Sigmoid colon (tissue), 7 donors: ENCODE measurements around the gene OR2C3. TPM values are rescaled to one million over a fixed set of nuclear protein-coding genes. Genes with fewer than 3 reads are reported as not detected.

Experiments used
- DNase-seq: peaks from one replicate; pipeline ENCODE4 v3.0.0-alpha.2; 2019
- H3K27ac ChIP-seq, 4 donors: fragments of 200-600 bp; sonication (generic); one replicate each; pipeline ENCODE4 v1.5.1; 2016 to 2019; ENCODE audit warnings: mild to moderate bottlenecking in 1 of 4
- H3K27me3 ChIP-seq, 3 donors: fragments of 200-600 bp; sonication (generic); one replicate each; pipeline ENCODE4 v1.5.1; 2019; ENCODE audit warnings: mild to moderate bottlenecking in 1 of 3
- H3K36me3 ChIP-seq, 4 donors: fragments of 200-600 bp; sonication (generic); one replicate each; pipeline ENCODE4 v1.5.1; 2016 to 2019
- H3K4me1 ChIP-seq, 4 donors: fragments of 200-600 bp; sonication (generic); one replicate each; pipeline ENCODE4 v1.5.1; 2017 to 2019
- H3K4me3 ChIP-seq, 4 donors: fragments of 200-600 bp; sonication (generic); one replicate each; pipeline ENCODE4 v1.5.1; 2017 to 2019; ENCODE audit warnings: mild to moderate bottlenecking in 2 of 4, moderate library complexity in 1 of 4
- H3K9me3 ChIP-seq, 4 donors: fragments of 200-600 bp in 3 of 4; sonication (generic) in 3 of 4; one replicate each; pipeline versions ENCODE4 v1.5.1 to v1.6.1; 2013 to 2019
- EP300 ChIP-seq, 4 donors: sonication (generic); formaldehyde crosslinking; IDR thresholded peaks; one replicate each; pipeline ENCODE4 v1.6.1; 2017; ENCODE audit warnings: antibody characterized with exemption in 4 of 4
- POLR2A ChIP-seq, 2 donors: fragments of 450-650 bp; IDR thresholded peaks; one replicate each; pipeline ENCODE4 v1.6.1; 2016; ENCODE audit warnings: antibody characterized with exemption in 2 of 2, mild to moderate bottlenecking in 2 of 2, moderate library complexity in 2 of 2
- POLR2AphosphoS5 ChIP-seq, 4 donors: sonication (generic); formaldehyde crosslinking; IDR thresholded peaks; one replicate each; pipeline ENCODE4 v1.6.1; 2017; ENCODE audit warnings: antibody characterized with exemption in 4 of 4
- WGBS, 2 donors: extraction: QIAGEN DNeasy Blood & Tissue Kit; methylation state at CpG; one replicate each; pipeline ENCODE4 v1.1.7; 2013; 5-methylcytosine and 5-hydroxymethylcytosine counted together
- intact Hi-C: fragments of 100-400 bp; cut with DNase I; formaldehyde crosslinking; loops from one replicate; pipeline ENCODE4 v1.15.1; 2023
- polyA plus RNA-seq, 3 donors: library from polyadenylated mRNA; stranded (reverse); fragments of 200-250 nt; gene quantifications; one replicate each; pipeline ENCODE4 v1.2.3, GENCODE V29; 2013
- total RNA-seq, 4 donors: library from RNA; depleted of rRNA; stranded (reverse); fragments of >200 nt; gene quantifications; one replicate each; pipeline ENCODE4 v1.1.0, GENCODE V29; 2016
- TF ChIP-seq, protein P1 (sequence below), 4 experiments: fragments of 450-650 bp in 3 of 4; fragments of 200-600 bp in 1 of 4; IDR thresholded peaks; one replicate each; pipeline ENCODE4 v1.5.1; 2016 to 2019; ENCODE audit warnings: antibody characterized with exemption in 4 of 4, mild to moderate bottlenecking in 3 of 4, moderate library complexity in 2 of 4
- donor health status: healthy with polysubstance abuse.
- donor health status: Bipolar disorder and iron deficiency.
- donor health status: healthy.

OR2C3 gene
- total and polyA plus RNA-seq, 7 donors = not detected

DNA sequence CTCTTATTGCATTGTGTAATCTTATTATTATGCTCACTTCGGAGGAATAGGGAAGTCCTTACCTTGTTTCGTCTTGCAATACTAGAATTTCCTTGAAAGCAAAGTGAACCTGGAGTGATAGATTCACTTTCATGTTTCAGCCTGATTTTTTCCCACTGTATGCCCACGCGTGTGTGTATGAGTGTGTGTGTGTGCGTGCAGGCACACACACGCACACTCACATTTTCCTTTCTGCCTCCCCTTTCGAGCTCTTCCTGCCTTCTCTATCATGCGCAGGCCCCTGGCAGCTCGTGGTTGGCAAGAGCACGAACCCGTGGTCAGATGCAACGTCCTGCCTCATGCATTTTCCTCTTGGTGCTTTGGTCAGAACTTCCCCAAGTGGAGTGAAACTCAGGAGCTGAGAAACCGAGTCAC is 12.5 kb upstream of the OR2C3 start, which contains the start of gene GCSAML:
Gene GCSAML, plus strand, starts transcription at position 366 of the 414 bp plus-strand sequence. CDS start 58 bp downstream, outside the sequence.
- WGBS, 2 donors = 50 to 79% methylated on average over 13 of the region's 13 CpGs
- peaks cover 0 to 6% (median 0%) of the 10 kb centered on the region in 4 donors for H3K4me1 ChIP-seq
- DNase-seq = no peak
- H3K9me3 ChIP-seq = no peaks in the 10 kb centered on the region
- intact Hi-C loops = no loop called here
- TF ChIP-seq, protein P1, sequence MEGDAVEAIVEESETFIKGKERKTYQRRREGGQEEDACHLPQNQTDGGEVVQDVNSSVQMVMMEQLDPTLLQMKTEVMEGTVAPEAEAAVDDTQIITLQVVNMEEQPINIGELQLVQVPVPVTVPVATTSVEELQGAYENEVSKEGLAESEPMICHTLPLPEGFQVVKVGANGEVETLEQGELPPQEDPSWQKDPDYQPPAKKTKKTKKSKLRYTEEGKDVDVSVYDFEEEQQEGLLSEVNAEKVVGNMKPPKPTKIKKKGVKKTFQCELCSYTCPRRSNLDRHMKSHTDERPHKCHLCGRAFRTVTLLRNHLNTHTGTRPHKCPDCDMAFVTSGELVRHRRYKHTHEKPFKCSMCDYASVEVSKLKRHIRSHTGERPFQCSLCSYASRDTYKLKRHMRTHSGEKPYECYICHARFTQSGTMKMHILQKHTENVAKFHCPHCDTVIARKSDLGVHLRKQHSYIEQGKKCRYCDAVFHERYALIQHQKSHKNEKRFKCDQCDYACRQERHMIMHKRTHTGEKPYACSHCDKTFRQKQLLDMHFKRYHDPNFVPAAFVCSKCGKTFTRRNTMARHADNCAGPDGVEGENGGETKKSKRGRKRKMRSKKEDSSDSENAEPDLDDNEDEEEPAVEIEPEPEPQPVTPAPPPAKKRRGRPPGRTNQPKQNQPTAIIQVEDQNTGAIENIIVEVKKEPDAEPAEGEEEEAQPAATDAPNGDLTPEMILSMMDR (IDR thresholded peaks at IDR 0.05) = no peak
- TF ChIP-seq POLR2A (IDR thresholded peaks at IDR 0.05) (no peak), EP300 (IDR thresholded peaks at IDR 0.05) (no peak), POLR2AphosphoS5 (IDR thresholded peaks at IDR 0.05) (no peak)
- H3K27me3 ChIP-seq = no peaks in the 10 kb centered on the region
- H3K27ac ChIP-seq = no peak within 1 kb of the TSS
- H3K4me3 ChIP-seq = no peak within 1 kb of the TSS
- H3K36me3 ChIP-seq = no peaks in the 10 kb centered on the region

DNA sequence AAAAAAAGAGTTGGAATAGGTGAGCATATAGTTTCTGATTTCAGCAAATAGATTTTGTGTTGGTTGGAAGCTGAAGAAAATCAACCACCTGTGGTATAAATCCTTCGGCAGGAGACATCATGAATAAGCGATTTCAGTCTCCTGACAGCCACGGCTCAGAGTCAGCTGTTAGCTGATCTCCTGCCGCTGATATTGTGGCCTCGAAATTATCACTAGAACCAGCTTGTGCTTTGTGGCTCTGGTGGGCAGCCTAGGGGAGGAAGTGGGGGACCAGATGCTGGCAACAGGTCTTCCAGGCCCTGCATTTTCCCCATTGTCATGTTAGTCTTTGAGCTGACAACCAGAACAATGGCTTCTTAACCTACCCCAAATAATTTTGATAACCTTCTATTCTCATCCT is 11.9 kb upstream of the OR2C3 start:
- TF ChIP-seq POLR2AphosphoS5 (IDR thresholded peaks at IDR 0.05) = no peak
- TF ChIP-seq, protein P1 (IDR thresholded peaks at IDR 0.05) = no peak
- no peak for TF ChIP-seq EP300 (IDR thresholded peaks at IDR 0.05)
- TF ChIP-seq POLR2A (IDR thresholded peaks at IDR 0.05) = no peak
- DNase-seq = no peak
- peaks cover 0 to 6% (median 0%) of the 10 kb centered on the region in 4 donors for H3K4me1 ChIP-seq
- H3K9me3 ChIP-seq = no peaks in the 10 kb centered on the region
- H3K27ac ChIP-seq = no peak overlapping the region
- intact Hi-C loops = no loop called here
- WGBS, 2 donors = 52 to 73% methylated on average over 5 of the region's 5 CpGs
- no peaks in the 10 kb centered on the region for H3K36me3 ChIP-seq
- H3K4me3 ChIP-seq = no peak overlapping the region
- H3K27me3 ChIP-seq = no peaks in the 10 kb centered on the region

DNA sequence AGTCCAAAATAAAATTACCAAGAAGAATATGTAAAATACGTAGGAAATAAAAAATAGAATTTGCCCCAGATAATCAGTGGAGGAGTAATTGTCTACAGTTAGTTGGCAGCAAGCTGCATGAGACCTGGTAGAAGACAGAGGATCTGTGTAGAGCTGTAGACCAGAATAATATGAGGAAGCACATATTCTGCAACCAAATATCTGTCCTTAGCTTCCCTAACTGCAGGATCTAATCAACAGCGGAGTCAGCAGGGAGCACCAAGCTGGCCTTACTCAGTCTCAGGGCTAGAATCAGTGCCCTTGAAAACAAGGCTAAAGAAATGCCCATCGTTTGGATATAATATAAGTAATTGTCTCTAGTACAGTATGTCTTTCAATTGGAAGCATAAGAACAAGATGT is 6.6 kb upstream of the OR2C3 start:
- DNase-seq = no peak

DNA sequence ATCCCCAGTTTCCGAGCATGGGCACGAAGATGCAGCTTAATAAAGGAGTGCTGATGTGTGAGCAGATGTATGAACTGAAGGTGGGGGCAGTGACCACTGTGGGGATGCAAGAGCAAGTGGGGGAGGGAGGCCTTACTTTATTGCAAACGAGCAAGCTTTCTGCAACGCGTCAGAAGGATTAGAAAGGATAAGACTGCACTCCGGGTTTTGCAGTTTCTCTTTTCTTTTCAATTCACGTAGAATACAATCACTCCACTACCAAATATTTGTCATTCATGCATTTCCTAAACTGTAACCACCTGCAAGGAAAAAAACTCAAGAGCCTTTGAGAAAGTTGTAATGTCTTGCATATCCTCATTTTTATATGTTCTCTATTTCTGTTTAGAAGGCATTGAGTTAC is 4.3 kb upstream of the OR2C3 start:
- no peaks in the 10 kb centered on the region for H3K4me1 ChIP-seq
- WGBS, 2 donors = 31 to 68% methylated on average over 7 of the region's 7 CpGs
- intact Hi-C loops = no loop called here
- no peaks in the 10 kb centered on the region for H3K36me3 ChIP-seq
- no peaks in the 10 kb centered on the region for H3K9me3 ChIP-seq
- no peaks in the 10 kb centered on the region for H3K27me3 ChIP-seq
- H3K27ac ChIP-seq = no peak overlapping the region
- TF ChIP-seq EP300 (IDR thresholded peaks at IDR 0.05) (no peak), POLR2AphosphoS5 (IDR thresholded peaks at IDR 0.05) (no peak)
- TF ChIP-seq, protein P1 (IDR thresholded peaks at IDR 0.05) = no peak
- H3K4me3 ChIP-seq = no peak overlapping the region
- DNase-seq = no peak

More for the DNA sequence above, 6.6 kb upstream of the OR2C3 start:
- Histone ChIP-seq H3K27me3 (no peaks in the 10 kb centered on the region), H3K27ac (no peak overlapping the region), H3K4me1 (no peaks in the 10 kb centered on the region), H3K36me3 (no peaks in the 10 kb centered on the region), H3K4me3 (no peak overlapping the region), H3K9me3 (no peaks in the 10 kb centered on the region)
- intact Hi-C loops = no loop called here
- 67 to 72% methylated on average over 3 of the region's 3 CpGs for WGBS, 2 donors
- TF ChIP-seq POLR2AphosphoS5 (IDR thresholded peaks at IDR 0.05) (no peak), EP300 (IDR thresholded peaks at IDR 0.05) (no peak), POLR2A (IDR thresholded peaks at IDR 0.05) (no peak)
- TF ChIP-seq, protein P1 (IDR thresholded peaks at IDR 0.05) = no peak

DNA sequence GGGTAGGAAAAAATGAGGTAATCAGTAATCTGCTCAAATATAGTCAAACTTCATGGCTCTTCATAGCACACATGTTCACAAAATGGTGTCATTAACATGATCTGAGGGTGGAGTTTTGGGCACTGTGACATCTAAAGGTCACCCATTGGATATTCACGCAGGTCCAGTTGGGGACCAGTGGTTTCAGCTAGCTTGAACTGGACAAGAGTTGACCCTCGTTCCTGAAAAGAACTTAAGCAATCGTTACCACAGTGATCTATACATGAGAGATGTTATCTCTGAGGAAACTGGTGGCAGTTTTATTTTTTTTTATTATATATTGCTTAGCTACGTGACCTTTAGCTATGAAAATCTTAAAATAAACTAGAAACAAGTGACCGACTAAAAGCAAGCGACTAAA is 3.0 kb upstream of the OR2C3 start:
- WGBS, 2 donors = 79 to 85% methylated on average over 6 of the region's 6 CpGs
- H3K4me3 ChIP-seq = no peak overlapping the region
- TF ChIP-seq POLR2AphosphoS5 (IDR thresholded peaks at IDR 0.05) (no peak), EP300 (IDR thresholded peaks at IDR 0.05) (no peak)
- TF ChIP-seq, protein P1 (IDR thresholded peaks at IDR 0.05) = no peak

More for the DNA sequence above, 3.0 kb upstream of the OR2C3 start:
- Histone ChIP-seq H3K27ac (no peak overlapping the region), H3K9me3 (no peaks in the 10 kb centered on the region), H3K4me1 (no peaks in the 10 kb centered on the region), H3K36me3 (no peaks in the 10 kb centered on the region), H3K27me3 (no peaks in the 10 kb centered on the region)
- intact Hi-C loops = no loop called here
- DNase-seq = no peak
